Central memory CD8-positive, alpha-beta T cell (primary cell): ENCODE measurements around the gene CAPZA3.
"Not testable (repeated sequence)": the region's sequence is repeated elsewhere in the genome, so short reads cannot be mapped to it uniquely, and the experiment has no call there.

ENCODE experiments used
- ATAC-seq: fragments of 150-1000 bp; cut with Tn5 transposase; replicated peaks from 2 replicates; pipeline ENCODE4 v1.10.0; 2022; ENCODE audit warnings: mild to moderate bottlenecking, moderate FRiP score, moderate number of reproducible peaks; ENCODE audit not compliant: poor library complexity, severe bottlenecking; ENCODE audit errors: extremely low read depth
- DNase-seq, 2 donors: peaks; one replicate each; pipeline ENCODE4 v3.0.0; 2021; ENCODE audit warnings: low spot score in 2 of 2
- H3K27ac Mint-ChIP-seq: one replicate; pipeline ENCODE4 v1.8.0; 2022; ENCODE audit warnings: low read depth, mild to moderate bottlenecking, moderate library complexity, mixed read lengths
- H3K27me3 Mint-ChIP-seq: one replicate; pipeline ENCODE4 v1.8.0; 2022; ENCODE audit warnings: mixed read lengths
- H3K36me3 Mint-ChIP-seq: one replicate; pipeline ENCODE4 v1.8.0; 2022; ENCODE audit warnings: mild to moderate bottlenecking, moderate library complexity, mixed read lengths; ENCODE audit not compliant: insufficient read depth
- H3K4me1 Mint-ChIP-seq: one replicate; pipeline ENCODE4 v1.8.0; 2022; ENCODE audit warnings: mixed read lengths
- H3K4me3 Mint-ChIP-seq: one replicate; pipeline ENCODE4 v1.8.0; 2022; ENCODE audit warnings: mild to moderate bottlenecking, moderate library complexity, mixed read lengths
- H3K9me3 Mint-ChIP-seq: one replicate; pipeline ENCODE4 v1.8.0; 2022; ENCODE audit warnings: mixed read lengths

Gene CAPZA3

GRCh38 chr12:18782827-18783226 lies 44.9 kb downstream of the CAPZA3 start:
- H3K36me3 Mint-ChIP-seq: no peaks in the 10 kb centered on the region
- H3K27ac Mint-ChIP-seq: no peak overlapping the region
- ATAC-seq (no peak), DNase-seq (no peak)
- no peaks in the 10 kb centered on the region for H3K4me1 Mint-ChIP-seq
- peaks cover 21% of the 10 kb centered on the region for H3K9me3 Mint-ChIP-seq
- H3K27me3 Mint-ChIP-seq: no peaks in the 10 kb centered on the region
- H3K4me3 Mint-ChIP-seq: no peak overlapping the region

- peaks cover 13% of the 10 kb centered on the region for H3K9me3 Mint-ChIP-seq
- not testable (repeated sequence) for H3K4me3 Mint-ChIP-seq, H3K27ac Mint-ChIP-seq, H3K36me3 Mint-ChIP-seq, ATAC-seq, H3K4me1 Mint-ChIP-seq, H3K27me3 Mint-ChIP-seq, DNase-seq
Measured at GRCh38 chr12:18785465-18785864, 47.5 kb downstream of the CAPZA3 start.
